SH-SY5Y (cell line): ENCODE measurements around the gene PRDM2.

Source experiments
- GATA2 ChIP-seq: IDR thresholded peaks from 2 replicates; pipeline ENCODE4 v1.6.1; 2011; ENCODE audit warnings: mild to moderate bottlenecking, low read depth, low read length
- GATA3 ChIP-seq: IDR thresholded peaks from 2 replicates; pipeline ENCODE4 v1.6.1; 2011; ENCODE audit warnings: low read depth, mild to moderate bottlenecking, low read length, moderate library complexity

The PRDM2 gene

GRCh38 chr1:13687151-13687715, 12.8 kb upstream of the PRDM2 start:
- TF ChIP-seq GATA2, result no peak
- no peak for TF ChIP-seq GATA3

GRCh38 chr1:13694886-13695684, 4.9 kb upstream of the PRDM2 start:
- TF ChIP-seq GATA3 (no peak), GATA2 (no peak)

- no peak for TF ChIP-seq GATA2
- TF ChIP-seq GATA3, result no peak
Observed at GRCh38 chr1:13697738-13698137, 2.2 kb upstream of the PRDM2 start.

GRCh38 chr1:13699510-13699909, 478 bp upstream of the PRDM2 start:
- TF ChIP-seq GATA3 (no peak), GATA2 (no peak)

GRCh38 chr1:13700521-13701270, 708 bp downstream of the PRDM2 start:
- TF ChIP-seq GATA2 (no peak), GATA3 (no peak)

- TF ChIP-seq GATA2 (no peak), GATA3 (no peak)
Observed at GRCh38 chr1:13701271-13701640, 1.3 kb downstream of the PRDM2 start.

GRCh38 chr1:13702425-13703127, 2.6 kb downstream of the PRDM2 start:
- TF ChIP-seq GATA2, result no peak
- TF ChIP-seq GATA3, result no peak

GRCh38 chr1:13703128-13703513, 3.1 kb downstream of the PRDM2 start:
- TF ChIP-seq GATA2, result no peak
- TF ChIP-seq GATA3, result no peak

GRCh38 chr1:13703558-13704490, 3.8 kb downstream of the PRDM2 start:
- TF ChIP-seq GATA2 (no peak), GATA3 (no peak)

GRCh38 chr1:13706046-13706445, 6.1 kb downstream of the PRDM2 start:
- TF ChIP-seq GATA3, result no peak

GRCh38 chr1:13707164-13707563, 7.2 kb downstream of the PRDM2 start:
- TF ChIP-seq GATA2 (no peak), GATA3 (no peak)

GRCh38 chr1:13708380-13708982, 8.5 kb downstream of the PRDM2 start:
- TF ChIP-seq GATA3 (no peak), GATA2 (no peak)

- TF ChIP-seq GATA2 (no peak), GATA3 (no peak)
Observed at GRCh38 chr1:13710086-13710485, 10.1 kb downstream of the PRDM2 start.

- TF ChIP-seq GATA2, result no peak
- no peak for TF ChIP-seq GATA3
Observed at GRCh38 chr1:13714851-13715250, 14.9 kb downstream of the PRDM2 start.
